Middle frontal gyrus (tissue), 1 donor: ENCODE data around the gene CCSAP.
"Not testable (repeated sequence)": the region's sequence is repeated elsewhere in the genome, so short reads cannot be mapped to it uniquely, and the experiment has no call there.

Experiments
- DNase-seq: peaks from one replicate; pipeline ENCODE4 v3.0.0-alpha.2; 2015; ENCODE audit warnings: low spot score; ENCODE audit errors: extremely low spot score

CCSAP gene, protein sequence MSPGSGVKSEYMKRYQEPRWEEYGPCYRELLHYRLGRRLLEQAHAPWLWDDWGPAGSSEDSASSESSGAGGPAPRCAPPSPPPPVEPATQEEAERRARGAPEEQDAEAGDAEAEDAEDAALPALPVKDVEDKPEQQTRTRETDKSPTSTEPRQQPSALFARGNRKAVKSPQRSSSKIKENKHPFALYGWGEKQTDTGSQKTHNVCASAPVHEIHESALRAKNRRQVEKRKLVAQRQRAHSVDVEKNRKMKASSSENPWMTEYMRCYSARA

DNA sequence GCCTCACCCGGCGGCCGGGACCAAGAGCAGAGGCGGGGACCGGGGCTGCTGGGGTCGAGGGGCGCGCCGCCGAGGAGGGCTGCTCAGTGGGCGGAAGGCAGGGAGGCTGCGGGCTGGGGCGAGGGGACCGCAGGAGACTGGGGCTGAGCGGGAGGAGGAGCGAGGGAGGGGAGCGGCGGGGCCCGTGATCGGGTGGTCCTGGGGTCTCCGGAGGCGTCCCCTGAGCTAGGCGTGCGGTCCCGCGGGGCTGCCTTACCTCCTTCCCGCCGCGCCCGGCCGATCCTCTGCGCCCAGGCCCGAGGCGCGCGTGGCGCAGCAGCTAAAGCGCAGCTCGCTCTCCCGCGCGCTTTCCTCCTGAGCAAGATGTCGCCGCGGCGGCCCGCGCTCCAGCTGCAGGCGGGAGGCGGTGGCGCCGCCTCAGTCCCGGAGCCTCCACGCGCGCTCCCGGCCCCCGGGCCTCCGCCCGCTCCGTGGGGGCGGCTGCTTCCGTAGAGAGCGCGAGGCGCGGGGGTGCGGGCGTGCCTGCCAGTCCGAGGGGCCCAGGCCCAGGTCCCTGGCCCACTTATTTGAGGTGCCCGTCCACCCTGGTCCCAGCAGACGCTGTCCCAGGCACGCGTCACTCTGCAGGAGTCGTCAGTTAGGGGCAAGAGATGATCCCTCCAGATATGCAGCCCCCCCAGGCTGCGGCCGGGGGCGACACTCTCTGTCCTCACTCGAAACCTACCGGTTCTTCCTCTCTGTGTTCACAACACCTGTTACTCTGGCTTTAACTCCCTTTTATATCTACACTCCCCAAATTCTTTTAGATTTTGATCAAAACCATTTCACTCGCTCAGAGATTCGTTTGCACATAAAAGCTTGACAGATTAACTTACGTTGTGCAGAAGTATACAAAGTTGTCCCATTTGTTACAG, at the start of gene CCSAP:
TSS of gene CCSAP (minus strand) at position 392 of the 914 bp plus-strand sequence. CDS start 582 bp downstream, outside the sequence.
- peak; percentile 36 for DNase-seq

DNA sequence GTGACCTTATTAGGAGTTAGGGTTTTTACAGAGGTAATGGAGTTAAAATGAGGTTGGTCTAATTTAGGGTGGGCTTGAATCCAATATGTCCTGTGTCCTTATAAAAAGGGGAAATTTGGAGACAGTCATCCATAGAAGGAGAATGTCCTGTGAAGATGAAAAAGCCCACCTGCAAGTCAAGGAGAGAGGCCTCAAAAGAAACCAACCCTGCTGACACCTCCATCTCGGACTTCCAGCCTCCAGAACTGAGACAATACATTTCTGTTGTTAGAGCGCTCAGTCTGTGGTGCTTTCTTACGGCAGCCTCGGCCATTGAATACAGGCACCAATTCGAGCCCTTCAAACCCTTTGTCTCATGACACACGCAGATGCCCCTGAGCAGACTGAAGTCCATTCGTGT, 47.3 kb upstream of the CCSAP start:
- no peak for DNase-seq

DNA sequence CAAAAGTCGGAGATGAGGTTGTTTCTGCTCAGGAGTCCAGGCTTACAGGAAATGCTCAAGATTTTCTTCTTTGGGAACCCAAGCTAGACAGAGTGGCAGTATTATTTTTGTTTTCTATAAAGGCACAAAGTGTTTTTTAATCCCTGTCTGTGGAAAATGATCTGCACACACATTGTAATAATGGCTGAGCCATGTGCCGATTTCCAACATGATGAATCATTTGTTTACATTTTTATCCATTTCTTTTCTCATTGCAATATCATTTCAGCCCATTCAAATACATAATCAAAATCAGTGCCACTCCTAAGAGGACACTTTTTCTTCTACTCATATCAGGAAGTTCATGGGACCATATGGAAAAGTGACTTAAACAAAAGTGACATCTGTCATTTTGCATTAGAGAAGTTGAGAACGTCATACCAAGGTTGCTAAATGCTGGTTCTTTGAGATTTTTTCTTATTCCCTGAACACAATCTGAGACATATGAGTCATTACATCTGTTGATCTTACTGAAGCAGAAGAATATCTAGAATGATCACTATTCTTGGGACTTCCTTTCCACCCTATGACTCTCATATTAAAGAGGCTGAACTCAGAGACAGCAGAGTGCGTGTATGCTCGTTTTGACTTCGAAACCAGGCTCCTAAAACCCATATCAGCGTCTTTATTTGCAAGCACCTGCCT, 46.2 kb upstream of the CCSAP start:
- DNase-seq = no peak

DNA sequence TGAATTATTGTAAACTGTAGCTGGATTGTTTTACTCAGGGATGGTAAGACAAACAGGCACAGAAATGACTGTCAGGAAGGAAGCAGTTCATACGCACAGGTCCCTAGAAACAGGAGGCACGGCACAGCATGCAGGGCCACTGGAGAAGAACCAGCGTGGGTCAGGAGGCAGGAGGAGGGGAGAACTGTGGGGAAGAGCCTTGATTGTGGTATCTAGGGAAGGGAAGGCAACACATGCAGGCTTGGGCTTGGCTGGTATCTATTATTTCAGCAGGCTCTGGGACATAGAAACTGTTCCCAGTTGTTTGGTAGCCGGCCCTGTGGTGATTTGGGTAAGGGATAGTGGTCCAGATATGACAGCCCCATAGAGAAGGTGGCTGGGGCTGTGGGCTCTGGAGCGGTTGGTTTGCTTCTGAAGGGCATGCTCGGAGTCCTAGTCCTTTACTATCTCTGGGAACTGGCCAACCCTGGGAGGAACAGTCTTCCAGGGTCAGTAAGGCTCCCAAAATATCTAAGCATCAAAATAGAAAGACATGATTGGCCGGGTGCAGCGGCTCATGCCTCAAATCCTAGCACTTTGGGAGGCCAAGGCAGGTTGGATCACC, 43.1 kb upstream of the CCSAP start:
- DNase-seq = no peak

DNA sequence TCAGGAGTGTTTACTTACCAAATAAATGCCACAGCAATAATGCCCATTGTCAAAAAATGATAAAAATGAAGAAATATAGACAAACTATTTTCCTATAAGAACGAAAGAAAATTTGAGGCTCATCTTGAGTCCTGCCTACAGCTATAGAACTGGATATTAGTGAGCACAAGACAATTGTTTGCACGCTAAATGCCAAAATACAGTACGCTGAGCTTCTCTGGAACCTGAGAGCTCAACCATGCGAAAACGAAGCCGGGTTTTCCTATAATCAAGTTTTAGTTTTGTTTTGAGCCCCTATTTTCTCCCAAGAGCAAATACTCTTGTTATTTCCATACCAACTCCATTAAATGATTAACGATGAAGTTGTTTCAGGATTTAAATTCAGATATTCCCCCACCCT, 42.0 kb upstream of the CCSAP start:
- no peak for DNase-seq

DNA sequence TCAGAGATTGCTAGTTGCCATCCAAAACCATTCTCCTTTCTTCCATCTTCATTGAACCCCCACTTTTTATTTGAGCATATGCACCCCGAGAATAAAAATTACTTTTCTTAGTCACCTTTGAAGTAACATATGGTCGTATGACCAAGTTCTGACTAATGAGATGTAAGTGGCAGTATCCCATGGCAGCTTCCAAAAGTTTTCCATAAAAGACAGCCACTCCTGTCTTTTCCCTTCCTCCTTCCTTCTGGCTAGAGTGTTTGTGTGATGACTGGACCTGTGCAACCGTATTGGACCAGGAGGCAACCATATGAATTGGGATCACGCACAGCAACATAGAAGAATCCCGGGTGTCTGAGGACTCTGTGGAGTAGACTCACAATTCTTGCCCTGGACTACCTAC, 41.1 kb upstream of the CCSAP start:
- no peak for DNase-seq

DNA sequence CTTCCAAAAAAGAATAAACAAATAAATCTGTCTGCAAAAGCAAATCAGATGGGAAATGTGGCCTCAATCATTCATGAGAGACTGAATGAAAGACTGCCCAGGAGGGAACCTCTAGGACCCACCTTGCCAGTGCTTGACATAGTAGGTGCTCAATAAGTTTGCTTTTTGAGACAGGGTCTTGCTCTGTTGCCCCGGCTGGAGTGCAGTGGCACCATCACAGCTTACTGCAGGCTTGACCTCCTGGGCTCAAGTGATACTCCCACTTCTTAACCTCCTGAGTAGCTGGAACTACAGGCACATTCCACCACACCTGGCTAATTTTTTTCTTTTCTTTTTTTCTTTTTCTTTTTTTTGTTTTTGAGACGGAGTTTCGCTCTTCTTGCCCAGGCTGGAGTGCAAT, 40.3 kb upstream of the CCSAP start:
- no peak for DNase-seq

DNA sequence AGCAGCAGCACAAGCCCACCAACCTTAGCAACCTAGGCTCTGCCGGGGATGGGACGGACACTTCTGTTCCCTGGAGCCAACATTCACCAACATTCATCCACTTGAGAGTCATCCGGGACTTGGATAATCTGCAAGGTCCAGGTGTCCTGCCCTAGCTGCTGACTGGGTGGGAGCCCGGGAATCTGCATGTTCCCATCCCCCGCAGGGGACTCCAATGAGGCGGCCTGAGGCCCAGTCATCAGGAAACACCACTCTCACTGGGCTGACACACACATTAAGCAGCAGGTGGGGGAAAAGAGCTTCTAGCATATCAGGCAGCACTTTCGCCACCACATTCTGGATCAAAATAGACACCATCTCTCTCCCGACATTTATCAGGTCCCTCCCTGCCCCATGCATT, 38.4 kb upstream of the CCSAP start:
- DNase-seq = no peak

DNA sequence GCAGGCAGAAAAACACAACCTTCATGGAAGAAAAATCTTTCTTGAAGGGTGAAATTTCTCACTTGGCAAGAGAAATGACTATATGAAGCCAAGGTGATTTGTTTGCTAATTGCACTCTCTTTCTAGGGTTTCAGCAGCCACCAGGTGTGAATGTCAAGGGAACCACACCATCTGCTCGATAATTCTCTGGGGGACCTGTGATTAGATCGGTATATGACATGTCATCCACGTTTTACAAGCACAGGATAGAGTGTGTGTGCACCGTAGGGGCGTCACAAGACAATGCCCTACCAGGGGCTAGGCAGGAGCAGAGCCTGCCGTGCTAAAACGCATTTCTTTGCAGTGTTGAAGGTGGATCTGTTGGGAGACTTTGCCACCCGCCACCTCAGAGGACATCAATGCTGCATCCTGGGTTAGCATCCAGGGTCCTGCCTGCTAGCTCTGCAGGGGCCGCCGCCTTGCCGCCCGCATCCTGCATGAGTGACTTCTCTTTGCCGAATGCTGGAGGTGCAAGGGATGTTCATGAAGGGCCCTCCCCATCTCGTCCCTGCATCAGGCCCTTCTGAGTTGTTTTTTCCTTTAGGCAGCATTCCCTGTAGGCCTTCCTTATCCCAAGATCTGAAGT, 37.8 kb upstream of the CCSAP start:
- DNase-seq = no peak

DNA sequence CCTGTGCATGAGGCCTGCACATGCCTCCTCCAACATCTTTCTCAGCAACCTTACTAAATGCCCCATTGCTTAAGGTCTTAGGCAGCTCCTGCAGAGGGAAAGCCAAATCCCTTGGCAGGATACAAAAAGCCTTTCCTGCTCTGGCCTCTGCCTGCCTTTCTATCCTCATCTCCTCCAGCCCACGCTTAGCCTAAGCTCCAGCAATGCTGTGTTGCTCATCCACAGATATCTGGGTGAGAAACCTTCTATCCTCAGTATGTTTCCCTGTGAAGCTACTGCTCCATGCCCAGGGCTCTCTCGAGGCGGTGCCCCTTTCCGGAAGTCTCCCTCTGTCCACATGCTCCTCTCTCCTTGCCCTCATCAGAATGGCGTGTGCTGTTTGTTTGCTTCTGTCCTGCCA, 37.0 kb upstream of the CCSAP start:
- no peak for DNase-seq

DNA sequence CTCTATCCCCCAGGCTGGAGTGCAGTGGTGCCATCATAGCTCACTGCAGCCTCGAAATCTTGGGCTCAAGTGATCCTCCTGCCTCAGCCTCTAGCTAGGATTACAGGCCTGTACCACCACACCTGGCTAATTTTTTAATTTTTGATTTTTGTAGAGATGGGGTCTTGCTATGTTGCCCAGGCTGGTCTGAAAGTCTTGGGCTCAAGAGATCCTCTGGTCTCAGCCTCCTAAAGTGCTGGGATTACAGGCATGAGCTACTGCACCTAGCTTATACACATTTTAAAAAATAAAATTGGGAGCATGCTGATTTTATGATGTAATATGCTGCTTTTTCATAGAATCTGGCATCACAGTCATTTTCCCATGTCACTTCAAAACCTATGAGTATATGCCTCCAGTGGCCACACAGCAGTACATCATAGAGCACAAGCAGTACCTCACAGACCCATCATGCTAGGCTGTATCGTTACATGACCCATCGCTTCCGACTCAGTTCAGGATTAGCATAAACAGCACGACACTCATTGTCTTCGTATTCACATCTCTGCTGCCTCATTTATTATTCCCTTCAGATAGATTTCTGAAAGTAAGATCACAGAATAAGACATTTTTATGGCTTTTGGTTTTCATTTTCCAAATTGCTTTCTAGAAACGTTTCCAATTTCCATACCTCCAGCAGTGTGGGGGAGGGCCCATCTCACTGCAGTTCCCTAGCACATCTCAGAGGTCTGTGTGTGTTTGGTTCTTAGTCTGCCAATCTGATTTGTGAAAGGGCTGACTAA, 35.9 kb upstream of the CCSAP start:
- DNase-seq = no peak

DNA sequence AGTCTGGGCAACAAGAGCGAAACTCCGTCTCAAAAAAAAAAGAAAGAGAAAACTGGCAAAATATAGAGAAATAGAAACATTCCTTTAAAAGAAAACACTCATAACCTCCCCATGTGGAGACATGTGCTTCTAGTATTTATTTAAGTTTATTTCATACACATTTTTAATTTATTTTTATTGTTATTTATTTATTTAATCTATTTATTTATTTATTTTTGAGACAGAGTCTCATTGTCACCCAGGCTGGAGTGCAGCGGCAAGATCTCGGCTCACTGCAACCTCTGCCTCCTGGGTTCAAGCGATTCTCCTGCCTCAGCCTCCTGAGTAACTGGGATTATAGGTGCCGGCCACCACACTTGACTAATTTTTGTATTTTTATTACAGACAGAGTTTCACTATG, 35.2 kb upstream of the CCSAP start:
- DNase-seq = not testable (repeated sequence)

DNA sequence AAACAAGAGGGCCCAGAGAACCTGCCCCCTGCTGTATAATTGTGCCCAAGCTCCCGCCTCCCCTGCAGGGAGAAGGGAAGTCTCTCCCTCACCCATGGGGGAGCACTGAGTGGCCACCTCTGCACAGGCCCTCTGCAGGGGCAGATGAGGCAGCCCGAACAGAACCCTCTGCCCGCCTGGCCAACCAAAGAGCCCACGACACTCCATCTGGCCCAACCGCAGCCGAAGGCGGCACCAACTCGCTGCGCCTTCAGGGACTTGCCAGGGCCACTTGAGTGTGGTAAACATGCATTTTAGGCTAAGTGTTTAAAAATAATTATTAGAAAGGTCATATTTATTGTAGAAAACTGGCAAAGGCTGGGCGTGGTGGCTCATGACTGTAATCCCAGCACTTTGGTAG, 34.6 kb upstream of the CCSAP start:
- DNase-seq = no peak

DNA sequence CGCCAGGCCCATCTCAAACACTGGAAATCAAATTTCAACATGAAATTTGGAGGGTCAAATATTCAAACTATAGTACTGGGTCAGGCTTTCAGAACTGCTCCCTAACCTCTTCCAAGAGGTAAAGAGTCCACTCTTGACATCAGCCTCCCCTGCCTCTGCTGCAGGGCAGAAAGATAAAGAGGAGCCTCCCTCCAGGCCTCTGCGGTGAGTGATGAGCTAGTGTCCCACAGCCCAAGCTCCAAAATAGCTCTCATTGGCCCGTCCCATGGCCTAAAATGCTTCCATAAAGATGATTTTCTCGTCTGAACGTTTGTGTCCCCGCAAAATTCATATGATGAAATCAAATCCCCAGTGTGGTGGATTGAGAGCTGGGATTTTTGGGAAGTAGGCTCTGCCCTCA, 33.7 kb upstream of the CCSAP start:
- no peak for DNase-seq

DNA sequence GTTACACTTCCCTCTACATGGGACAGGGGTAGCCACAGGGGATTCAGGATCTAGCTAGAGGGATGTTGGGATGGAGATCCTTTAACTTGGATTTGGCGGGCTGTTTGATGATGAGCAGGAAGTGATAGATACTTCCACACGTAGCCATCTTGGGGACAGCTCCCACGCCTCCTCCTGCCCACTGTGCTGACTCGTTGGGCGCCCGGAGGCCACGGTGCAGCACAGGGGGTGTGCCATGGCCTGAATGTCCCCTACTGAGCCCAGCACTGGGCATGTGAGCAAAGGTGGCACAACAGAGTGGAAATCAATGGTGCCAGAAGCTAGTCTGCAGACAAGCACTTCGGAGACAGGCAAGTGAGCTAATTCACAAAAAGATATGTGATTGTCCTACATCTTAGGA, 31.6 kb upstream of the CCSAP start:
- no peak for DNase-seq

DNA sequence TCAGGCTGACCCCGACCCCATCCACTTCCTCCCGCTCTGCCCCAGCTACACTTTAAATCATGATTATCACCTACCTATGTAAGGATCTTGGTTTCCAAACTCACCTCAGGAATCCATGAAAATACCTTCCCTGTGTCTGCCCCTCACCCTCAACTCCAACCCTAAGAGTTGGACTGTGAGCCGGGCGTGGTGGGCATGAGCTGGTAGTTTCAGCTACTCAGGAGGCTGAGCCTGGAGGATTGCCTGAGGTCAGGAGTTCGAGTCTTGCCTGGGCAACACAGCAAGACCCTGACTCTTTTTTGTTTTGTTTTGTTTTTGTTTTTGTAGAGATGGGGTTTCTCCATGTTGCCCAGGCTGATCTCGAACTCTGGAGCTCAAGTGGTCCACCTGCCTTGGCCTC, 30.5 kb upstream of the CCSAP start:
- no peak for DNase-seq

DNA sequence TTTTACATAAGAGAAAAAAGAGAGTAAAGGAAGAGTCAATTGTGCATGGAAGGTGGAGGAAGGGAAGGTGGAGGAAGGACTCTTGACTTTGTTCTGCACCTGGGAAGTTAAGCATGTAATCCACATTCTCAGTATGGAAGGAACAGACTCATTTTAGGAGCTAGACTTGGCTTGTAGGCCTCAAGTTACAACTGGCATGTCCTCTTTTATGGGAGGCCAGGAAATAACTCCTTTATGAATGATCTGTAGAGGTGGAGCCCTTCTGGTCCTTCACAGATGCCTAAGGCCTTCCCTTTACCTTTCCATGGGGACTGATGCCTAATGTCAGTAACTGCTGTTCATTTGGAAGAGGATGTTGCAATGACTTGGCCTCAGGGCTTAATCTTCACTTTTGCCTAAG, 29.4 kb upstream of the CCSAP start:
- no peak for DNase-seq

DNA sequence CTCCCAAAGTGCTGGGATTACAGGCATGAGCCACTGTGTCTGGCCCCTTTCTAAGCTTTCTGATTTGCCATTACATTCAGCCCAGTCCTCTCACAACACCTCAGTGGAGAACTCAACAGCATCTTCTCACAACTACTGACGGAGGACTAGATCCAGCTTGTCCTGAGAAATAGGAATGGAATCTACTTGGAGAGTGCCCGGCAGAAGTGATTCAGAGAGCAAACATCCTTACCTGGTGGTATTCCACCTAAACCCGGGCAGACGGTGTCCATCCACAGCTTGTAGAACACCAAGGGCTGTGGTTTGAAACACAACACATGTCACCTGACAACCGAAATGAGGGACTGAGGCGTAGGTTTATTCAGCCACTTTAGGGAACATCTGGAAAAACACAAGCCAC, 28.8 kb upstream of the CCSAP start:
- DNase-seq = no peak

DNA sequence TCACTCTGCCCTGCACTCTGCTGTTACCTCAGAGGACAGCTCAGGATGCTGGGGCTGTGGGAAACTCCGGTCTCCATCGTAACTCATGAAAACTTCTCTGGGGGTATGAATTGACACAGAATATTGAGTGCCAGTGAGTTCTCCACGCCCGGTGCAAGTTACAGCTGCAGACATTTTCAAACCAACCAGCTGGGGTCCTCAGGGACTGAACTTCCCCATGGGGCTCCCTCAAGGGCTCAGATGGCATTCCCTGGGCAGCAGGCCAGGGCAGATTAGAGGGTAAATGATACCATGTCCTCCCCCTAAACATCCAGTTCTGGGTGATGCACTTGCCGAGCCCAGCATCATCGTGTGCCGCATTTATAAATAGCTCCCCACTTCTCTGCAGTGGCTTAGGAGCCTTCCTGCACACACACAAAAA, 27.8 kb upstream of the CCSAP start:
- no peak for DNase-seq

DNA sequence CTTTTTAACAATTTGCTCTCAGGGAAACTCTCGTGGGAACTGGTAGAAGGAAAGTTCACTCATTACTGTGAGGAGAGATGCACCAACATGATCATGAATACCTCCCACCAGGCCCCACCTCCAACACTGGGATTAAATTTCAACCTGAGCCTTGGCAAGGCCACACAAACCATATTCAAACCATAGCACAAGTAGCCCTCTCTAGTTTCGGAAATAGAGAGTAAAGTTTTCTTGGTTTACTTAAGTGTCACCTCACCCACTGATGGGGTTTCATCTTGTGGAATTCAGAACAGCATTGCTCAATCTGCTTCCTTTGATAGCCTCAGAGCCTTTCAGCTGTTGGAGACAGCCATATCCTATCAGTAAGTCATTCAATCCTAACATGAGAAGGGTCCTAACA, 25.5 kb upstream of the CCSAP start:
- DNase-seq = no peak

DNA sequence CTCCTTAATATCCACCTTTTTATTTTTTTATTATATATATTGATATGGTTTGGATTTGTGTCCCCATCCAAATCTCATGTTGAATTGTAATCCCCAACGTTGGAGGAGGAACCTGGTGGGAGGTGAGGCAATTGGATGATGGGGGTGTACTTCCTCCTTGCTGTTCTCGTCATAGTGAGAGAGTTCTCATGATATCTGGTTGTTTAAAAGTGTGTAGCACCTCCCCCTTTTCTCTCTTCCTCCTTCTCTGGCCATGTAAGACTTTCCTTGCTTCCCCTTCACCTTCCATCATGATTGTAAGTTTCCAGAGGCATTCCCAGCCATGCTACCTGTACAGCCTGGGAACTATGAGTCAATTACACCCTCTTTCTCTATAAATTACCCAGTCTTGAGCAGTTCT, 22.7 kb upstream of the CCSAP start:
- DNase-seq = no peak
